Liver (tissue), 9 donors: ENCODE data around the gene NT5M. TPM values are rescaled to one million over a fixed set of nuclear protein-coding genes. Genes with fewer than 3 reads are reported as not detected.

ENCODE experiments used
- DNase-seq: peaks from one replicate; pipeline ENCODE4 v3.0.0-alpha.2; 2017; ENCODE audit warnings: low spot score
- H3K27ac ChIP-seq, 2 donors: one replicate each; pipeline ENCODE4 v1.7.0; 2013; ENCODE audit warnings: inconsistent platforms in 2 of 2, low read length in 2 of 2, control low read depth in 1 of 2, low read depth in 1 of 2, mild to moderate bottlenecking in 1 of 2
- H3K27me3 ChIP-seq, 4 donors: one replicate each; pipeline versions ENCODE4 v1.6.1 to v1.7.0; 2013; ENCODE audit warnings: low read length in 3 of 4, inconsistent platforms in 1 of 4, mild to moderate bottlenecking in 1 of 4, moderate library complexity in 1 of 4; ENCODE audit not compliant: control insufficient read depth in 4 of 4, insufficient read depth in 4 of 4
- H3K36me3 ChIP-seq, 4 donors: one replicate each; pipeline versions ENCODE4 v1.6.1 to v1.7.0; 2013; ENCODE audit warnings: low read length in 3 of 4, mild to moderate bottlenecking in 3 of 4, low read depth in 1 of 4, moderate library complexity in 1 of 4; ENCODE audit not compliant: control insufficient read depth in 4 of 4, insufficient read depth in 3 of 4
- H3K4me1 ChIP-seq, 4 donors: one replicate each; pipeline versions ENCODE4 v1.6.1 to v1.7.0; 2013; ENCODE audit warnings: low read length in 3 of 4, mild to moderate bottlenecking in 3 of 4, moderate library complexity in 1 of 4; ENCODE audit not compliant: control insufficient read depth in 4 of 4, insufficient read depth in 4 of 4
- H3K4me3 ChIP-seq, 3 donors: one replicate each; pipeline versions ENCODE4 v1.6.1 to v1.7.0; 2013; ENCODE audit warnings: low read length in 3 of 3, control low read depth in 1 of 3, low read depth in 1 of 3, mild to moderate bottlenecking in 1 of 3
- H3K9ac ChIP-seq, 2 donors: one replicate each; pipeline ENCODE4 v1.7.0; 2013; ENCODE audit warnings: low read length in 2 of 2, mild to moderate bottlenecking in 2 of 2, moderate library complexity in 2 of 2, control low read depth in 1 of 2, low read depth in 1 of 2
- H3K9me3 ChIP-seq, 4 donors: one replicate each; pipeline versions ENCODE4 v1.6.1 to v1.7.0; 2013; ENCODE audit warnings: low read length in 3 of 4; ENCODE audit not compliant: control insufficient read depth in 4 of 4
- EGR1 ChIP-seq, 2 donors: IDR thresholded peaks; 2 replicates each; pipeline ENCODE4 v1.6.1; 2016 to 2018; ENCODE audit warnings: antibody characterized with exemption in 2 of 2, low read depth in 2 of 2
- FOXA1 ChIP-seq: IDR thresholded peaks from 2 replicates; pipeline ENCODE4 v1.6.1; 2016; ENCODE audit warnings: antibody characterized with exemption
- FOXA2 ChIP-seq: IDR thresholded peaks from 2 replicates; pipeline ENCODE4 v1.6.1; 2016; ENCODE audit warnings: antibody characterized with exemption
- GABPA ChIP-seq, 2 donors: IDR thresholded peaks in 1 of 2; conservative IDR thresholded peaks in 1 of 2; 2 replicates each; pipeline ENCODE4 v1.6.1; 2016; ENCODE audit warnings: antibody characterized with exemption in 2 of 2, mild to moderate bottlenecking in 1 of 2, moderate library complexity in 1 of 2
- HNF4G ChIP-seq: IDR thresholded peaks from 2 replicates; pipeline ENCODE4 v1.6.1; 2016; ENCODE audit warnings: antibody characterized with exemption
- JUND ChIP-seq, 2 donors: IDR thresholded peaks; 2 replicates each; pipeline ENCODE4 v1.6.1; 2016; ENCODE audit warnings: antibody characterized with exemption in 2 of 2
- MAX ChIP-seq: IDR thresholded peaks from 2 replicates; pipeline ENCODE4 v1.6.1; 2016; ENCODE audit warnings: antibody characterized with exemption
- NR2F2 ChIP-seq: IDR thresholded peaks from 2 replicates; pipeline ENCODE4 v1.6.1; 2016; ENCODE audit warnings: antibody characterized with exemption
- RAD21 ChIP-seq, 2 donors: IDR thresholded peaks; 2 replicates each; pipeline ENCODE4 v1.6.1; 2016; ENCODE audit warnings: antibody characterized with exemption in 2 of 2, mild to moderate bottlenecking in 2 of 2
- RXRA ChIP-seq, 2 donors: IDR thresholded peaks; 2 replicates each; pipeline ENCODE4 v1.6.1; 2017 to 2018; ENCODE audit warnings: antibody characterized with exemption in 2 of 2, mild to moderate bottlenecking in 1 of 2
- SP1 ChIP-seq: IDR thresholded peaks from 2 replicates; pipeline ENCODE4 v1.6.1; 2018; ENCODE audit warnings: antibody characterized with exemption, mild to moderate bottlenecking
- TAF1 ChIP-seq: conservative IDR thresholded peaks from 2 replicates; pipeline ENCODE4 v1.6.1; 2016; ENCODE audit warnings: antibody characterized with exemption, mild to moderate bottlenecking
- YY1 ChIP-seq: IDR thresholded peaks from 2 replicates; pipeline ENCODE4 v1.6.1; 2016; ENCODE audit warnings: antibody characterized with exemption, mild to moderate bottlenecking
- WGBS: extraction: QIAGEN DNeasy Blood & Tissue Kit; methylation state at CpG from one replicate; pipeline ENCODE4 v1.1.7; 2013; 5-methylcytosine and 5-hydroxymethylcytosine counted together
- polyA plus RNA-seq, 2 donors: library from polyadenylated mRNA; stranded (reverse) in 1 of 2; unstranded in 1 of 2; fragments of 200-250 nt in 1 of 2; fragments of >200 nt in 1 of 2; fragmentation: Nextera tagmentation in 1 of 2; extraction: Ambion mirVana in 1 of 2; gene quantifications; one replicate each; pipeline versions ENCODE4 v1.2.1 to v1.2.3, GENCODE V29; 2013 to 2015
- total RNA-seq, 2 donors: library from RNA; depleted of rRNA; stranded (reverse); fragments of >200 nt; gene quantifications; one replicate each; pipeline ENCODE4 v1.2.3, GENCODE V29; 2014
- TF ChIP-seq, protein P1 (sequence below): fragments of 150-350 bp; IDR thresholded peaks from 2 replicates; pipeline ENCODE4 v1.5.1; 2017; ENCODE audit warnings: improper control_type of control experiment, low read depth, low read length; ENCODE audit not compliant: missing input control
- TF ChIP-seq, protein P2 (sequence below): IDR thresholded peaks from 2 replicates; pipeline ENCODE4 v1.6.1; 2016; ENCODE audit warnings: antibody characterized with exemption
- TF ChIP-seq, protein P3 (sequence below): IDR thresholded peaks from 2 replicates; pipeline ENCODE4 v1.6.1; 2016; ENCODE audit warnings: antibody characterized with exemption
- TF ChIP-seq, protein P4 (sequence below): IDR thresholded peaks from 2 replicates; pipeline ENCODE4 v1.6.1; 2016; ENCODE audit warnings: antibody characterized with exemption, mild to moderate bottlenecking
- donor health status: healthy.
- donor health status: healthy.
- donor health status: healthy.
- donor health status: healthy.
- donor health status: healthy.

The NT5M gene
- total and polyA plus RNA-seq, 4 donors, result 0.42 to 7.9 (median 0.66) TPM

GRCh38 chr17:17344507-17345293 is 41.5 kb downstream of the NT5M start:
- H3K27me3 ChIP-seq, result no peaks in the 10 kb centered on the region
- no peaks in the 10 kb centered on the region for H3K36me3 ChIP-seq
- TF ChIP-seq RAD21 (IDR thresholded peaks at IDR 0.05) (no peak), MAX (no peak), FOXA2 (no peak), GABPA (IDR thresholded peaks at IDR 0.05 in 1 of 2, conservative IDR thresholded peaks at IDR 0.05 in 1 of 2) (no peak), SP1 (no peak), FOXA1 (no peak), JUND (IDR thresholded peaks at IDR 0.05) (no peak), RXRA (IDR thresholded peaks at IDR 0.05) (no peak), TAF1 (no peak)
- TF ChIP-seq, protein P1, sequence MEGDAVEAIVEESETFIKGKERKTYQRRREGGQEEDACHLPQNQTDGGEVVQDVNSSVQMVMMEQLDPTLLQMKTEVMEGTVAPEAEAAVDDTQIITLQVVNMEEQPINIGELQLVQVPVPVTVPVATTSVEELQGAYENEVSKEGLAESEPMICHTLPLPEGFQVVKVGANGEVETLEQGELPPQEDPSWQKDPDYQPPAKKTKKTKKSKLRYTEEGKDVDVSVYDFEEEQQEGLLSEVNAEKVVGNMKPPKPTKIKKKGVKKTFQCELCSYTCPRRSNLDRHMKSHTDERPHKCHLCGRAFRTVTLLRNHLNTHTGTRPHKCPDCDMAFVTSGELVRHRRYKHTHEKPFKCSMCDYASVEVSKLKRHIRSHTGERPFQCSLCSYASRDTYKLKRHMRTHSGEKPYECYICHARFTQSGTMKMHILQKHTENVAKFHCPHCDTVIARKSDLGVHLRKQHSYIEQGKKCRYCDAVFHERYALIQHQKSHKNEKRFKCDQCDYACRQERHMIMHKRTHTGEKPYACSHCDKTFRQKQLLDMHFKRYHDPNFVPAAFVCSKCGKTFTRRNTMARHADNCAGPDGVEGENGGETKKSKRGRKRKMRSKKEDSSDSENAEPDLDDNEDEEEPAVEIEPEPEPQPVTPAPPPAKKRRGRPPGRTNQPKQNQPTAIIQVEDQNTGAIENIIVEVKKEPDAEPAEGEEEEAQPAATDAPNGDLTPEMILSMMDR, result no peak
- TF ChIP-seq, protein P2, sequence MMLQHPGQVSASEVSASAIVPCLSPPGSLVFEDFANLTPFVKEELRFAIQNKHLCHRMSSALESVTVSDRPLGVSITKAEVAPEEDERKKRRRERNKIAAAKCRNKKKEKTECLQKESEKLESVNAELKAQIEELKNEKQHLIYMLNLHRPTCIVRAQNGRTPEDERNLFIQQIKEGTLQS, result no peak
- TF ChIP-seq, protein P3, sequence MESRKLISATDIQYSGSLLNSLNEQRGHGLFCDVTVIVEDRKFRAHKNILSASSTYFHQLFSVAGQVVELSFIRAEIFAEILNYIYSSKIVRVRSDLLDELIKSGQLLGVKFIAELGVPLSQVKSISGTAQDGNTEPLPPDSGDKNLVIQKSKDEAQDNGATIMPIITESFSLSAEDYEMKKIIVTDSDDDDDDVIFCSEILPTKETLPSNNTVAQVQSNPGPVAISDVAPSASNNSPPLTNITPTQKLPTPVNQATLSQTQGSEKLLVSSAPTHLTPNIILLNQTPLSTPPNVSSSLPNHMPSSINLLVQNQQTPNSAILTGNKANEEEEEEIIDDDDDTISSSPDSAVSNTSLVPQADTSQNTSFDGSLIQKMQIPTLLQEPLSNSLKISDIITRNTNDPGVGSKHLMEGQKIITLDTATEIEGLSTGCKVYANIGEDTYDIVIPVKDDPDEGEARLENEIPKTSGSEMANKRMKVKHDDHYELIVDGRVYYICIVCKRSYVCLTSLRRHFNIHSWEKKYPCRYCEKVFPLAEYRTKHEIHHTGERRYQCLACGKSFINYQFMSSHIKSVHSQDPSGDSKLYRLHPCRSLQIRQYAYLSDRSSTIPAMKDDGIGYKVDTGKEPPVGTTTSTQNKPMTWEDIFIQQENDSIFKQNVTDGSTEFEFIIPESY, result no peak
- no peak overlapping the region for H3K27ac ChIP-seq
- H3K4me3 ChIP-seq, result no peak overlapping the region
- H3K4me1 ChIP-seq, result peaks cover 0 to under 1% (median 0%) of the 10 kb centered on the region in 4 donors
- H3K9ac ChIP-seq, result no peak overlapping the region
- no peaks in the 10 kb centered on the region for H3K9me3 ChIP-seq
- peak; percentile 24 for DNase-seq
- WGBS, result 94% methylated on average over 14 of the region's 14 CpGs

GRCh38 chr17:17345294-17345597 is 42.1 kb downstream of the NT5M start:
- TF ChIP-seq RAD21 (IDR thresholded peaks at IDR 0.05) (no peak), NR2F2 (no peak), TAF1 (no peak), FOXA1 (no peak), FOXA2 (no peak), YY1 (no peak), HNF4G (no peak), JUND (IDR thresholded peaks at IDR 0.05) (no peak), EGR1 (IDR thresholded peaks at IDR 0.05; ENCODE audit: low read depth in 2 of 2) (no peak), SP1 (no peak), GABPA (IDR thresholded peaks at IDR 0.05 in 1 of 2, conservative IDR thresholded peaks at IDR 0.05 in 1 of 2) (no peak), MAX (no peak), RXRA (IDR thresholded peaks at IDR 0.05) (no peak)
- TF ChIP-seq, protein P1, result no peak
- TF ChIP-seq, protein P4, sequence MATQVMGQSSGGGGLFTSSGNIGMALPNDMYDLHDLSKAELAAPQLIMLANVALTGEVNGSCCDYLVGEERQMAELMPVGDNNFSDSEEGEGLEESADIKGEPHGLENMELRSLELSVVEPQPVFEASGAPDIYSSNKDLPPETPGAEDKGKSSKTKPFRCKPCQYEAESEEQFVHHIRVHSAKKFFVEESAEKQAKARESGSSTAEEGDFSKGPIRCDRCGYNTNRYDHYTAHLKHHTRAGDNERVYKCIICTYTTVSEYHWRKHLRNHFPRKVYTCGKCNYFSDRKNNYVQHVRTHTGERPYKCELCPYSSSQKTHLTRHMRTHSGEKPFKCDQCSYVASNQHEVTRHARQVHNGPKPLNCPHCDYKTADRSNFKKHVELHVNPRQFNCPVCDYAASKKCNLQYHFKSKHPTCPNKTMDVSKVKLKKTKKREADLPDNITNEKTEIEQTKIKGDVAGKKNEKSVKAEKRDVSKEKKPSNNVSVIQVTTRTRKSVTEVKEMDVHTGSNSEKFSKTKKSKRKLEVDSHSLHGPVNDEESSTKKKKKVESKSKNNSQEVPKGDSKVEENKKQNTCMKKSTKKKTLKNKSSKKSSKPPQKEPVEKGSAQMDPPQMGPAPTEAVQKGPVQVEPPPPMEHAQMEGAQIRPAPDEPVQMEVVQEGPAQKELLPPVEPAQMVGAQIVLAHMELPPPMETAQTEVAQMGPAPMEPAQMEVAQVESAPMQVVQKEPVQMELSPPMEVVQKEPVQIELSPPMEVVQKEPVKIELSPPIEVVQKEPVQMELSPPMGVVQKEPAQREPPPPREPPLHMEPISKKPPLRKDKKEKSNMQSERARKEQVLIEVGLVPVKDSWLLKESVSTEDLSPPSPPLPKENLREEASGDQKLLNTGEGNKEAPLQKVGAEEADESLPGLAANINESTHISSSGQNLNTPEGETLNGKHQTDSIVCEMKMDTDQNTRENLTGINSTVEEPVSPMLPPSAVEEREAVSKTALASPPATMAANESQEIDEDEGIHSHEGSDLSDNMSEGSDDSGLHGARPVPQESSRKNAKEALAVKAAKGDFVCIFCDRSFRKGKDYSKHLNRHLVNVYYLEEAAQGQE, result no peak
- TF ChIP-seq, protein P2, result no peak
- TF ChIP-seq, protein P3, result no peak
- Histone ChIP-seq H3K36me3 (no peaks in the 10 kb centered on the region), H3K4me1 (peaks cover 0 to 1% (median 0%) of the 10 kb centered on the region in 4 donors), H3K4me3 (no peak overlapping the region), H3K9ac (no peak overlapping the region), H3K27me3 (no peaks in the 10 kb centered on the region), H3K27ac (no peak overlapping the region), H3K9me3 (no peaks in the 10 kb centered on the region)
- DNase-seq, result no peak
- 90% methylated on average over 4 of the region's 4 CpGs for WGBS
